Measurements from ENCODE around the gene COL21A1. TPM values are rescaled to one million over a fixed set of nuclear protein-coding genes. Genes with fewer than 3 reads are reported as not detected.

Gene COL21A1
- total RNA-seq, 1 donor from 2014 or later: 0.57 TPM

GRCh38 chr6:56169366-56169765, 78.0 kb downstream of the COL21A1 start:
- no peak overlapping the region for H2AFZ ChIP-seq (ENCODE audit: low read depth, low read length)
- no peaks in the 10 kb centered on the region for H3K79me2 ChIP-seq (ENCODE audit: insufficient read depth, low read length)
- no peaks in the 10 kb centered on the region for H3K9me3 ChIP-seq (ENCODE audit: insufficient read depth, low read depth, low read length)
- H3K27me3 ChIP-seq (ENCODE audit: insufficient read depth, low read length): no peaks in the 10 kb centered on the region
- H3K9ac ChIP-seq (ENCODE audit: low read length): no peak overlapping the region
- no peaks in the 10 kb centered on the region for H3K36me3 Mint-ChIP-seq (ENCODE audit: low read depth, unreplicated experiment)
- FAIRE-seq: no peak
- no peak overlapping the region for H3K4me3 ChIP-seq (ENCODE audit: insufficient read depth, low read depth, low read length)
- no peaks in the 10 kb centered on the region for H3K4me1 Mint-ChIP-seq (ENCODE audit: low read depth, unreplicated experiment)
- TF ChIP-seq EZH2 (IDR thresholded peaks at IDR 0.05; ENCODE audit: insufficient read depth, low read length): no peak
- TF ChIP-seq, protein P1, sequence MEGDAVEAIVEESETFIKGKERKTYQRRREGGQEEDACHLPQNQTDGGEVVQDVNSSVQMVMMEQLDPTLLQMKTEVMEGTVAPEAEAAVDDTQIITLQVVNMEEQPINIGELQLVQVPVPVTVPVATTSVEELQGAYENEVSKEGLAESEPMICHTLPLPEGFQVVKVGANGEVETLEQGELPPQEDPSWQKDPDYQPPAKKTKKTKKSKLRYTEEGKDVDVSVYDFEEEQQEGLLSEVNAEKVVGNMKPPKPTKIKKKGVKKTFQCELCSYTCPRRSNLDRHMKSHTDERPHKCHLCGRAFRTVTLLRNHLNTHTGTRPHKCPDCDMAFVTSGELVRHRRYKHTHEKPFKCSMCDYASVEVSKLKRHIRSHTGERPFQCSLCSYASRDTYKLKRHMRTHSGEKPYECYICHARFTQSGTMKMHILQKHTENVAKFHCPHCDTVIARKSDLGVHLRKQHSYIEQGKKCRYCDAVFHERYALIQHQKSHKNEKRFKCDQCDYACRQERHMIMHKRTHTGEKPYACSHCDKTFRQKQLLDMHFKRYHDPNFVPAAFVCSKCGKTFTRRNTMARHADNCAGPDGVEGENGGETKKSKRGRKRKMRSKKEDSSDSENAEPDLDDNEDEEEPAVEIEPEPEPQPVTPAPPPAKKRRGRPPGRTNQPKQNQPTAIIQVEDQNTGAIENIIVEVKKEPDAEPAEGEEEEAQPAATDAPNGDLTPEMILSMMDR (IDR thresholded peaks at IDR 0.05; ENCODE audit: insufficient read depth, low read depth, low read length): no peak
- no peaks in the 10 kb centered on the region for H4K20me1 ChIP-seq (ENCODE audit: insufficient read depth, low read length)
- no peak overlapping the region for H3K4me3 Mint-ChIP-seq (ENCODE audit: unreplicated experiment)
- H3K27ac Mint-ChIP-seq (ENCODE audit: unreplicated experiment): no peak overlapping the region
- no peaks in the 10 kb centered on the region for H3K27me3 Mint-ChIP-seq (ENCODE audit: low read depth, unreplicated experiment)
- H3K36me3 ChIP-seq (ENCODE audit: insufficient read depth, low read length): no peaks in the 10 kb centered on the region
- no peaks in the 10 kb centered on the region for H3K4me1 ChIP-seq (ENCODE audit: insufficient read depth, low read length)
- peaks cover 6% of the 10 kb centered on the region for H3K9me3 Mint-ChIP-seq (ENCODE audit: unreplicated experiment)
- H3K4me2 ChIP-seq (ENCODE audit: low read length): no peak overlapping the region
- H3K27ac ChIP-seq (ENCODE audit: low read depth, low read length): no peak overlapping the region
- no peak for DNase-seq (ENCODE audit: low read depth)

DNA sequence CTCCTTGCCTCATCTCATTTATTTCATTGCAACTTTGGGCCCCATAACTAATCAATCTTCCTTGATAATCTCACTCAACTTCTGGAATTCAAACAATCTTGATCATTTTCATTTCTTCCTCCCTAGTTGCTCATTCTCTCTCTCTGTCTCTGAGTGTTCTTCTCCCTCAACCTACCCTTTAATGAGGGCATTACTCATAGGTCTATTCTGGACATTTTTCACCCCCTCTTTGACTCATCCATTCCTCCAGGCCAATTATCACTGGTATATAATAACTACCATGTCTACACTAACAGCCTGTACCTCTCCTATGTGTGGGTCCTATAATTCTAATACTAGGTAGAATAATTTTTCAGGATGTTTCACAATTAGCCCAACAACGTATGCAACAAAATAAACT, 78.8 kb downstream of the COL21A1 start:
- H3K9ac ChIP-seq (ENCODE audit: low read length): no peak overlapping the region
- H2AFZ ChIP-seq (ENCODE audit: low read depth, low read length): no peak overlapping the region
- DNase-seq (ENCODE audit: low read depth) (no peak), FAIRE-seq (no peak)
- no peaks in the 10 kb centered on the region for H3K36me3 Mint-ChIP-seq (ENCODE audit: low read depth, unreplicated experiment)
- H3K4me3 ChIP-seq (ENCODE audit: insufficient read depth, low read depth, low read length): no peak overlapping the region
- H3K9me3 ChIP-seq (ENCODE audit: insufficient read depth, low read depth, low read length): no peaks in the 10 kb centered on the region
- H3K27me3 Mint-ChIP-seq (ENCODE audit: low read depth, unreplicated experiment): no peaks in the 10 kb centered on the region
- no peaks in the 10 kb centered on the region for H3K4me1 ChIP-seq (ENCODE audit: insufficient read depth, low read length)
- H3K36me3 ChIP-seq (ENCODE audit: insufficient read depth, low read length): no peaks in the 10 kb centered on the region
- TF ChIP-seq, protein P1 (IDR thresholded peaks at IDR 0.05; ENCODE audit: insufficient read depth, low read depth, low read length): no peak
- TF ChIP-seq EZH2 (IDR thresholded peaks at IDR 0.05; ENCODE audit: insufficient read depth, low read length): no peak
- no peaks in the 10 kb centered on the region for H3K79me2 ChIP-seq (ENCODE audit: insufficient read depth, low read length)
- H3K4me1 Mint-ChIP-seq (ENCODE audit: low read depth, unreplicated experiment): no peaks in the 10 kb centered on the region
- no peak overlapping the region for H3K4me2 ChIP-seq (ENCODE audit: low read length)
- no peaks in the 10 kb centered on the region for H3K27me3 ChIP-seq (ENCODE audit: insufficient read depth, low read length)
- H3K9me3 Mint-ChIP-seq (ENCODE audit: unreplicated experiment): peaks cover 6% of the 10 kb centered on the region
- H3K4me3 Mint-ChIP-seq (ENCODE audit: unreplicated experiment): no peak overlapping the region
- H3K27ac Mint-ChIP-seq (ENCODE audit: unreplicated experiment): no peak overlapping the region
- H3K27ac ChIP-seq (ENCODE audit: low read depth, low read length): no peak overlapping the region
- H4K20me1 ChIP-seq (ENCODE audit: insufficient read depth, low read length): no peaks in the 10 kb centered on the region

DNA sequence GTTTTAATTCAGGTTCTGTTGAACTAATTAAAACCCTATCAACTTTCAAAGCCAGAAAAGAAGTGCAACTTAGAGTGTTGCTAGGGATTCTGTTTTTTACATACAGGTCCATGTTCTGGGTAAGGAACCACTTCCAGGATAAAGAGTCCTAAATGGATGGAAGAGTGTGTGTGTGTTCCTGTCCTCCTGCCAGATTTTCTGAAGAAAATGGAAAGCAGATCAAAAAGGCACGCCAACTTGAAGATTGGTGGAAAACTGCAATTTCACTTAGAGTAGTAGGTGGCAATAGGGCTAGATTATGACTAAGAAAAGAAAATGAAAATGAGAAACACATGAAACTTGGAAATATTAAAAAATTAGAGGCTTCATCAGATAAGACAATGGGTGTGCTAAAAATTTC, 85.3 kb downstream of the COL21A1 start:
- FAIRE-seq (no peak), DNase-seq (ENCODE audit: low read depth) (no peak)
- Mint-ChIP-seq H3K27me3 (ENCODE audit: low read depth, unreplicated experiment) (no peaks in the 10 kb centered on the region), H3K4me1 (ENCODE audit: low read depth, unreplicated experiment) (no peaks in the 10 kb centered on the region), H3K9me3 (ENCODE audit: unreplicated experiment) (no peaks in the 10 kb centered on the region), H3K36me3 (ENCODE audit: low read depth, unreplicated experiment) (no peaks in the 10 kb centered on the region), H3K4me3 (ENCODE audit: unreplicated experiment) (no peak overlapping the region), H3K27ac (ENCODE audit: unreplicated experiment) (no peak overlapping the region)
- no peak overlapping the region for H2AFZ ChIP-seq (ENCODE audit: low read depth, low read length)
- H3K27ac ChIP-seq (ENCODE audit: low read depth, low read length): no peak overlapping the region
- H3K36me3 ChIP-seq (ENCODE audit: insufficient read depth, low read length): no peaks in the 10 kb centered on the region
- no peaks in the 10 kb centered on the region for H3K79me2 ChIP-seq (ENCODE audit: insufficient read depth, low read length)
- H3K4me3 ChIP-seq (ENCODE audit: insufficient read depth, low read depth, low read length): no peak overlapping the region
- H3K9ac ChIP-seq (ENCODE audit: low read length): no peak overlapping the region
- no peaks in the 10 kb centered on the region for H3K9me3 ChIP-seq (ENCODE audit: insufficient read depth, low read depth, low read length)
- no peak for TF ChIP-seq EZH2 (IDR thresholded peaks at IDR 0.05; ENCODE audit: insufficient read depth, low read length)
- TF ChIP-seq, protein P1 (IDR thresholded peaks at IDR 0.05; ENCODE audit: insufficient read depth, low read depth, low read length): no peak
- no peaks in the 10 kb centered on the region for H3K27me3 ChIP-seq (ENCODE audit: insufficient read depth, low read length)
- no peaks in the 10 kb centered on the region for H4K20me1 ChIP-seq (ENCODE audit: insufficient read depth, low read length)
- no peak overlapping the region for H3K4me2 ChIP-seq (ENCODE audit: low read length)
- H3K4me1 ChIP-seq (ENCODE audit: insufficient read depth, low read length): no peaks in the 10 kb centered on the region
